ENCODE results near the gene EFNA5. TPM values are rescaled to one million over a fixed set of nuclear protein-coding genes. Genes with fewer than 3 reads are reported as not detected.

Gene EFNA5
- total and polyA plus RNA-seq, 2 of the 8 experiments (the other 6 are each of a cell fraction or from before 2014, with no cell fraction given), result 9.6 to 21.8 TPM

DNA sequence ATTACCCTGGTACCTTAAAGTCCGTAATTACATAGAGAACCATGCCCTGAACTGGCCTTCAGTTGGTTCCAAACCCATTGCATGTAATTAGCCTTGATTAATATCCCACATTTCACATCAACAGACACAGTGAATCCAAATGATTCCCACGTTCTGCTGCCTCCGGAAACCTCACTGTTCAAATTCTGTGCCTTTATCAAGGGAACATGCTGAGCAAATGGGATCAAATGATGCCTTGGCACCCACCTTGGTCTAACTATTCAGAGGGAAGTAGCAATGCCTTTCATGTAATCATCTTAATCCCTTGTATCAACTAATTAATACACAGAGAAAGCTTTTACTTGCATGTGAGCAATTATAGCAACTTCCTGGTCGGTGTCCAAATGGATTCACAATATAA, 100.6 kb downstream of the EFNA5 start (continued):
- TF ChIP-seq BRCA1 (IDR thresholded peaks at IDR 0.05; ENCODE audit: low read depth, low read length), result no peak
- no peak for TF ChIP-seq RAD21 (IDR thresholded peaks at IDR 0.05 in 1 of 2, conservative IDR thresholded peaks at IDR 0.05 in 1 of 2; ENCODE audit: low read depth in 2 of 2, low read length in 2 of 2)
- no peak for TF ChIP-seq SP2 (IDR thresholded peaks at IDR 0.05; ENCODE audit: low read length)
- TF ChIP-seq POU5F1 (IDR thresholded peaks at IDR 0.05; ENCODE audit: low read depth, low read length), result no peak
- no peak for TF ChIP-seq HDAC2 (IDR thresholded peaks at IDR 0.05; ENCODE audit: borderline replicate concordance in 1 of 2, low read depth in 2 of 2, low read length in 2 of 2)

Measured in H1 (cell line).